HG03066 (cell line): ENCODE data around the gene TFDP1.

ENCODE experiments used
- ATAC-seq: cut with Tn5 transposase; IDR thresholded peaks from one replicate; pipeline ENCODE4 v1.9.1; 2021; ENCODE audit warnings: low read depth; ENCODE audit not compliant: unreplicated experiment

TFDP1 gene

GRCh38 chr13:113628291-113629270 is 44.0 kb downstream of the TFDP1 start:
- no peak for ATAC-seq

DNA sequence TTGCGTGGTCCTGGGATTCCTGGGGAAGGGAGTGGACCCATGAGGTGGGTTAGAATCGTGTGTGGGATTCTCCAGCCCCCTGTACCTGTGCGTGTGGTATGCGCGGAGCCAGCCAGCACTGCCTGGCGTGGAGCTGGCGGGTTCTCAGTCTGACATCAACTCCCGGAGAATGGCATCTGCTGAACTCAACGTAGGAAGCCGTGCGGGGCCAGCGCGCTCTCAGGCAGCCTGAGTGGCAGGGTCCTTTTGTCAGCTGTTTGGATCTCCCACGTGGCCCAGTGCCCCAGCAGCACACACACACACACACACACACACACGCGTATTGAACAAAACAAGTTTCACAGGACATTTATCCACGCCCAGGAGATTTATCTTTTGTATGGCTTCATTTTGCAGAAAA is 45.3 kb downstream of the TFDP1 start:
- no peak for ATAC-seq

GRCh38 chr13:113630296-113630695 is 45.7 kb downstream of the TFDP1 start:
- ATAC-seq, result no peak

GRCh38 chr13:113630804-113631203 is 46.3 kb downstream of the TFDP1 start:
- ATAC-seq, result no peak

GRCh38 chr13:113631341-113632095 is 47.0 kb downstream of the TFDP1 start:
- ATAC-seq, result no peak

DNA sequence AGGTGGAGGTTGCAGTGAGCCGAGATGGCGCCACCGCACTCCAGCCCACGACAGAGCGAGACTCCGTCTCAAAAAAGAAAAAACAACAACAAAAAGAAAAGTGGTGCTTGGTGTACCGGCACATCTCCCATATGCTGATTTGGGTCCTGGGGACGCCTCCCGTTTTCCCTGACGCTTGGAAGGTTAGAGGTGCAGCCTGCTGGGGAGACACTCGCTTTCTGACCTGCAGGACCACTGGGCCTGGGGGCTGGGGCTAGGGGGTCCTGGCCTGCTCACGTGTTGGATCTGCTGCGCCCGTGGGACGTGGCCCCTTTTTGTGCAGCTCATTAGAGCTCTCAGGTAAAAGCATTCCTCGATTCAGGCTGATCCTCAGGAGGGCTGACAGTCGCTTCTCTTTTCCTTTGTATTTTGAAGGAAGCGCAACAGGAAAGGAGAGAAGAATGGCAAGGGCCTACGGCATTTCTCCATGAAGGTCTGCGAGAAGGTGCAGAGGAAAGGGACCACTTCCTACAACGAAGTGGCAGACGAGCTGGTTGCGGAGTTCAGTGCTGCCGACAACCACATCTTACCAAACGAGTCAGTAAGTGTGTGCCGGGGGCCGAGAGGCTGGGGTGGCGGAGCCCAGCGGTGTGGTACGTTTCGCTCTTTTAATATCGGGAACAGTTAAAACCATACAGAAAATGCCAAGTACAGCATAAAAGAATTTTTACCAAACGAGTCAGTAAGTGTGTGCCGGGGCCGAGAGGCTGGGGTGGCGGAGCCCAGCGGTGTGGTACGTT is 48.3 kb downstream of the TFDP1 start:
- ATAC-seq, result no peak

GRCh38 chr13:113633485-113633873 is 48.9 kb downstream of the TFDP1 start:
- ATAC-seq, result no peak

- ATAC-seq, result no peak
Observed at GRCh38 chr13:113634279-113635047, 49.9 kb downstream of the TFDP1 start.

- no peak for ATAC-seq
Observed at GRCh38 chr13:113635048-113635420, 50.5 kb downstream of the TFDP1 start.

GRCh38 chr13:113635709-113636108 is 51.2 kb downstream of the TFDP1 start:
- ATAC-seq, result no peak

DNA sequence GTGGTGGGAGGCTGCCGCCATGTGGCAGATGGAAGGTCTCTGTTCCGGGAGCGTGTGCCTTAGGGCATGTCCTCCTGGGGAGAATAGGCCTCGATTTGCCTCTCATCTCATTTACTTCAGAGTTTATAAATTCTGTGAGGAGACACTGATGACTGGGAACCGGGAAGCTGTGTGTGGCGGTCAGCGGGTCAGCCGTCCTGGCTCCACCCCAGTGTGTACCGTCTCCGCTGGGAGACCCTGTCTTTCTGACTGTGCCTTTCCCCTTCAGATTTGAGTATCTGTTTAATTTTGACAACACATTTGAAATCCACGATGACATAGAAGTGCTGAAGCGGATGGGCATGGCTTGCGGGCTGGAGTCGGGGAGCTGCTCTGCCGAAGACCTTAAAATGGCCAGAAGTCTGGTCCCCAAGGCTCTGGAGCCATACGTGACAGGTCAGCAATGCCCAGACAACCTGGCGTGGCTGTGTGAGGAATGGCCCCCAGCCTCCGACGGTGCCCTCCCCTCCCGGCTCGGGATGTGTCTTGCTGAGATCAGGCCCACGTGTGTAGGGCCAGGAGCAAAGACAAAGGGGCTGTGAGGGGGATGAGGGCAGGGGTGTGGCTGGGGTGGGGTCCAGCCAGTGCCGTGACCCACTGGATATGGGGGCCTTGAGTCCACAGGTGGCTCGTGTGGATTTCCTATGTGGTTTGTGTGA is 51.9 kb downstream of the TFDP1 start:
- no peak for ATAC-seq

GRCh38 chr13:113637262-113638160 is 53.0 kb downstream of the TFDP1 start:
- no peak for ATAC-seq

DNA sequence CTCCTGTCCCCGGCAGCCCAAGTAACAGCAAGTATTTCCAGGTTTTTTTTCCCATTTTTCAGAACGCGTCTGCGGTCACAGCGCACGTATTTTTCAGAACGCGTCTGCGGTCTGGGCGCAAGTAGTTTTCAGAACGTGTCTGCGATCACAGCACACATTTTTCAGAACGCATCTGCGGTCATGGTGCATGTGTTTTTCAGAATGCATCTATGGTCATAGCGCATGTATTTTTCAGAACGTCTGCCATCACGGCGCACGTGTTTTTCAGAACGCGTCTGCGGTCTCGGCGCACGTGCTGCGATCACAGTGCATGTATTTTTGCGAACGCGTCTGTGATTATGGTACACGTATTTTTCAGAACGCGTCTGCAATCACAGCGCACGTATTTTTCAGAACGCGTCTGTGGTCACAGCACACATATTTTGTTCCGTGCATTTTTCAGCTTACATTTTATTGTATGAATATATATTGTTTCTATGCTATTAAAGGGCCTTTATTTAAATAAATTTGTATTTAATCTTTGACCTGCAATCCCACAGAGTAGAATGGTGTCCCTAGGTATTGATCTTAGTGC is 53.7 kb downstream of the TFDP1 start:
- no peak for ATAC-seq

- no peak for ATAC-seq
Observed at GRCh38 chr13:113638806-113639205, 54.3 kb downstream of the TFDP1 start.

GRCh38 chr13:113639616-113640262 is 55.2 kb downstream of the TFDP1 start:
- ATAC-seq, result no peak

GRCh38 chr13:113641426-113641825 is 56.9 kb downstream of the TFDP1 start:
- ATAC-seq, result no peak

DNA sequence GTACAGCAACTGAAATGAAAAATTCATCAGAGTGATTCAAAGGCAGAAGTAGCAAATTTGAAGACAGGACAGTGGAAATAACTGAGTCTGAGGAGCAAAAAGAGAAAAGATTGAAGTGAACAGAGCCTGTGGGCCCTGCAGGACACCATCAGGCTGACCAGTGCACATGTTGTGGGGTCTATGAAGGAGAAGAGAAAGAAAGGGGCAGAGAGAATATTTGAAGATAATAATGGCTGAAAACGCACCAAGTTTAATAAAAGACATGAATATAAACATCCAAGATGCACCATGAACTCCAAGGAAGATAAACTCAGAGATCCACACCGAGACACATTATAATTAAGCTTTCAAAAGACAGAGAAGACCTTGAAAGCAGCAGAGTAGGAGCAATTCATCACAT is 58.0 kb downstream of the TFDP1 start:
- ATAC-seq, result no peak

DNA sequence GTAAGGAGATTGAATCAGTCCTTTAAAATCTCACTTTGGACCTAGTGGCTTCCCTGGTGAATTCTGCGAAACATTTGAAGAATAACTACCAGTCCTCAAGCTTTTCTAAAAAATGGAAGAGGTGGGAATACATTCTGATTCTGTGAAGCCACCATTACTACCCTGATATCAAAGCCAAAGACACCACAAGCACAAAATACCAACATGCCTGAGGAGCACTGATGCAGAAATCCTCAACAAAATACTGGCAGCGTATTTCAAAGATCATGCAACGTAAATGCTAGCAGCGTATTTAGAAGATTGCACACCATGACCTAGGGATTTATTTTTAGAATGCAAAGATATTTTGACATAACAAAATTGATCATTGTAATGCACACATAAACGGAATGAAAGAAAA is 59.0 kb downstream of the TFDP1 start:
- no peak for ATAC-seq
